VCaP (cell line): Measurements from ENCODE around the gene EMC9.

ENCODE experiments used
- H3K27ac ChIP-seq: fragments of 450-650 bp; 2 replicates; pipeline ENCODE4 v1.5.1; 2017
- TF ChIP-seq, protein P1 (sequence below): fragments of 450-650 bp; conservative IDR thresholded peaks from 2 replicates; pipeline ENCODE4 v1.5.1; 2017; ENCODE audit warnings: mild to moderate bottlenecking, moderate library complexity

Gene EMC9

DNA sequence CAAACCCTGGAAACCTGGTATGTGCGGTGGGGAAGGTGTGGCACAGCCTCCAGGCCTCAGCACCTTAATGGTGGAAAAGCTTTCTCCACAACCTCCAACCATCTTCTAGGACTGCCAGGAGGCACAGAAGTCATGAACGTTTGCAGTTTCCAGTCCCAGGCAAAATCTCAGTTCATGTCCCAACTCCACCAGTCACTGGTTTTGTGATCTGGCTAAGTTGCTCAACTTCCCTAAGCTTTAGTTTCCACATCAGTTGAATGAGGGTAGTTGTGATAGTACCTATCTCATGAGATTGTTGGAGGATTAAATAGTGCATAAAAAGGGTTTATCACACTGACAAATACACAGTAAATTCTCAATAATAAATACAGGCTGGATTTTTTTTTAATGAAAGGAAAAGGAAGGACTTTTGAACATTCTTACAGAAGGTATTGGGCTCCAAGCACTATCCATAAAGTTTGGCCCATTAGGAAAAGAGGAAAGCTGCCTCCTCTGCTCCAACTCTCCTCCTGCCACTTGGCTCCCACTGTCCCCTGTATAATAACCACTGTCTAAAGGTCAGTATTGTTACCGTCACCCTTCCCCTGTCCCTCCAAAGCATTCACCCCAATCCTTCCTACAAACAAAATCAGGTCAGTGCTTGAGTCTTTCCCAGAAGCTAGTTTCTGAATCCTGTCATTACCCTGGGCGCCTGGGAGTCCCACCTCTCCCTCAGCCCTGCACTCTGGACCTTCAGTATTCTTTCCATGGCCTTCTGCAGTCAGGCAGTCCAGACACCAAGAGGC is 41.0 kb downstream of the EMC9 start:
- no peak overlapping the region for H3K27ac ChIP-seq

DNA sequence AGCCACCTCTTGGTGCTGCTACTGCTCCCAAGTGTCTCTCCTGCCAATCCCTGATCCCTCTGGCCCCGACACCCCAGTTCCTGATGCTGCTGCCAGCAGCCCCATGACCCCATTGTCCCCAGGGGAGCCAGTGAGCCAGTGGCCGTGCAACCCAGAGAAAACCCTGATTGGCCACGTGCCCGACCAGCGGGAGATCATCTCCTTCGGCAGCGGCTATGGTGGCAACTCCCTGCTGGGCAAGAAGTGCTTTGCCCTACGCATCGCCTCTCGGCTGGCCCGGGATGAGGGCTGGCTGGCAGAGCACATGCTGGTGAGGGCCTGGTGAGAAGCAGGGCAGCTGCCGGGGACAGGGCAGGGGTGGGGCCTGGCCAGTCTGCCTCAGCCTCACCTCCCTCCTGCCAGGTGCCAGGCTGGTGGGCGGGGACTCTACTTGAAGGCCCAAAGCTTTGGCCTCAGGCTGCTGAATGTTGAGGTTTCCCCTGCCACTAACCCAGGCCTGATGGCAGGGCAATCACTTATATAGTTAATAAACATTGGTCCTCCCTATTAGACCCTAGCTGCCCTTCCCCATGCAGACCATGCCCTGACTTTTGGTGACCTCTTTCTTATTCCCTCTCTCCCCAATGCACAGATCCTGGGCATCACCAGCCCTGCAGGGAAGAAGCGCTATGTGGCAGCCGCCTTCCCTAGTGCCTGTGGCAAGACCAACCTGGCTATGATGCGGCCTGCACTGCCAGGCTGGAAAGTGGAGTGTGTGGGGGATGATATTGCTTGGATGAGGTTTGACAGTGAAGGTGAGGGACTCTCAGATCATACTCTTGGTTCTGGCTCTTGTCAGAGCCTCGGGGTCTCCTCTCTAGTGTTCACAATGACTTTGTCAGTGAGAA is 42.2 kb downstream of the EMC9 start:
- TF ChIP-seq, protein P1, sequence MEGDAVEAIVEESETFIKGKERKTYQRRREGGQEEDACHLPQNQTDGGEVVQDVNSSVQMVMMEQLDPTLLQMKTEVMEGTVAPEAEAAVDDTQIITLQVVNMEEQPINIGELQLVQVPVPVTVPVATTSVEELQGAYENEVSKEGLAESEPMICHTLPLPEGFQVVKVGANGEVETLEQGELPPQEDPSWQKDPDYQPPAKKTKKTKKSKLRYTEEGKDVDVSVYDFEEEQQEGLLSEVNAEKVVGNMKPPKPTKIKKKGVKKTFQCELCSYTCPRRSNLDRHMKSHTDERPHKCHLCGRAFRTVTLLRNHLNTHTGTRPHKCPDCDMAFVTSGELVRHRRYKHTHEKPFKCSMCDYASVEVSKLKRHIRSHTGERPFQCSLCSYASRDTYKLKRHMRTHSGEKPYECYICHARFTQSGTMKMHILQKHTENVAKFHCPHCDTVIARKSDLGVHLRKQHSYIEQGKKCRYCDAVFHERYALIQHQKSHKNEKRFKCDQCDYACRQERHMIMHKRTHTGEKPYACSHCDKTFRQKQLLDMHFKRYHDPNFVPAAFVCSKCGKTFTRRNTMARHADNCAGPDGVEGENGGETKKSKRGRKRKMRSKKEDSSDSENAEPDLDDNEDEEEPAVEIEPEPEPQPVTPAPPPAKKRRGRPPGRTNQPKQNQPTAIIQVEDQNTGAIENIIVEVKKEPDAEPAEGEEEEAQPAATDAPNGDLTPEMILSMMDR, result no peak
- no peak overlapping the region for H3K27ac ChIP-seq

More for the DNA sequence above, 41.0 kb downstream of the EMC9 start:
- TF ChIP-seq, protein P1, result no peak

DNA sequence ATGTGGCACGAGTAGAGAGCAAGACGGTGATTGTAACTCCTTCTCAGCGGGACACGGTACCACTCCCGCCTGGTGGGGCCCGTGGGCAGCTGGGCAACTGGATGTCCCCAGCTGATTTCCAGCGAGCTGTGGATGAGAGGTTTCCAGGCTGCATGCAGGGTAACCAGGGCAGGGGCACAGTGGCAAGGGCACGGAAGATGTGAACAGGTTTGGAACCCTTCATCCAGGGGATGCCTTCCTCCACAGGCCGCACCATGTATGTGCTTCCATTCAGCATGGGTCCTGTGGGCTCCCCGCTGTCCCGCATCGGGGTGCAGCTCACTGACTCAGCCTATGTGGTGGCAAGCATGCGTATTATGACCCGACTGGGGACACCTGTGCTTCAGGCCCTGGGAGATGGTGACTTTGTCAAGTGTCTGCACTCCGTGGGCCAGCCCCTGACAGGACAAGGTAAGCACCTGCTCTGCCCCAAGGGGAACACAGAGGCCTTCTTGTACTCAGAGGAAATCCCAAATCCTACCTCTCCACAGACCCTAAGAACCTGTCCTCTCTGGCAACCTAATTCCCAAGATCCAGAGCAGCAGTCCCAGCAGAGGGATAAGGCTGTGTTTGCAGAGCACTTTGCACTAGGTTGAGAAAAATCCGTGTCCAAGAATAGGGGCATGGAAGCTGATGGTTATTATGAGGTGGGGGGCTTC is 43.0 kb downstream of the EMC9 start:
- no peak overlapping the region for H3K27ac ChIP-seq
- TF ChIP-seq, protein P1, result no peak

DNA sequence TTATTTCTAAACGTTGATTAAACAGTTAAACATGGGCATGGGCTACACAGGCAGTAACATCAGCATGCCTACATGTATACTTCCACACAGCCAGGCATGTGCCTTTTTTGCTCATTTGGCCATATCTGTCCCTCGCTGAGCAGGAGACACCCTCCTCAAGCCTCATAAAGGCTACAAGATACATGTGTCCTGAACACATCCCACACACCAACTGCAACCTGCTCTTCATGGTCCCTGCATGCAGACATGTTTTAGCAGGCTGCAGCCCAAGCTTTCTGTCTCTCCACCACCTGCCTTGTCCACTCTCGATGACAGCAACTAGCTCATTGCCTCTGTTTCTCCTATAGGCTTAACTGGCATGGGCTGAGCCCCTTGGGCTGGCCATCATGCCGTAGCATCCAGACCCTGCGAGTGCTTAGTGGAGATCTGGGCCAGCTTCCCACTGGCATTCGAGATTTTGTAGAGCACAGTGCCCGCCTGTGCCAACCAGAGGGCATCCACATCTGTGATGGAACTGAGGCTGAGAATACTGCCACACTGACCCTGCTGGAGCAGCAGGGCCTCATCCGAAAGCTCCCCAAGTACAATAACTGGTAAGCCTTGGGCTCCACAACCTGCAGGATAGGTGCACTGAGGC is 44.7 kb downstream of the EMC9 start:
- TF ChIP-seq, protein P1, result no peak
- no peak overlapping the region for H3K27ac ChIP-seq

DNA sequence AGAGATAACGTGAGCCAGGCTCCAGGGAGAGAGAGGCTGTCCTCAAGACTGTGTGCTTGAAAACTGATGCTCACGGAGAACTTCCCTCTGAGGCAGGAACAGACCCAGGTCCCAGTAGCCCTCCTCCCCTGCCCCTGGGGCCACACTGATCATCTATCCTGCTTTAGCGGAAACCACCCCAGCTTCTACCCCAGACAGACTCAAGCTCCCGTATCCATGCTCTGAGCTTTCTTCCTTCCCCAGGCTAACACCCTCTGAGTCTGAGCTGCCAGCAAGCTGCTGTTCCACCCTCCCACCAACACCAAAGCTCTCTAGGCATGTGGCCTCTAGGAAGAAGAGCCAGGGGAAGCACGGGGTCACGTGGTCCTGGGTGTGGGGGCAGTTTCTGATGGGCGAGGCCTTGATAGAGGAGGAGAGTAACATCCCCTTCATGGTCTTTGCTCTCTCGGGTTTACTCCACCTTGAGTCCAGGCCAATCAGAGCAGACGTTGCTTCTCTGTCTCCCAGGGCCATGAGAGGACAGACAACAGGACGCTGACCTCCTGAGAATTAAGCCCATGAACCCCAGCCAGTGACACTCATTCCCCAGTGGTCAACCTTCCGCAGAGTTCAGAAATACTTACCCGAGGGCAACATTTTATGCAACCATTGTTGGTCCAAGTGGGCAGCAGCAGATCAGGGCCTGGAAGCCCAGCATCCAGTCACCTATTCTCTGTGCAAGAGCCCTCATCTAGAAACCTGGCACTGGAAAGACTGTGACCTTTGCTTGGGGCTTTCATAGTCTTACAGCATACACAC is 45.9 kb downstream of the EMC9 start:
- TF ChIP-seq, protein P1, result no peak
- peak overlapping the region; percentile 84 for H3K27ac ChIP-seq

DNA sequence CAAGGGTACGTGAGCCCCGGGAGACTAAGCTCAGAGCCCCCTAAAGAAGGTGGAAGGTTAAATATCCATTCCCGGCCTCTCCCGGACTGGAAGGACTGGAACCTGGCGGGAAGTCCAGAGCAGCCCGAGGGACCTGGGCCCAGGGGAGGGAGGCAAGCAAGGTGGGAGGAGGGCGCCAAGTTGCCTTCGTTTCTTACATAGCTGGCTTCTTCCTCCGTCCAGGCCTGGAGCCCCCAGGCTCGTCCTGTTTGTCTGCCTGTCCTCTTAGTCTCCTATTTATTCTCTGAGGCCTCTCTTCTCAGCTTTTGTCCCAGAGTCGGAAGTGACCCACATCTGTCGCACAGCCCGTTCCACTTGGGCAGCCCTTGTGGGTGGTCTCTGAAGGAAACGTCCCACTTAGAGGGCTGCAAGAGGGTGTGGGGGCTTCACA is 46.5 kb downstream of the EMC9 start:
- TF ChIP-seq, protein P1, result no peak
- peak overlapping the region; percentile 84 for H3K27ac ChIP-seq
